NT2/D1 (cell line): ENCODE measurements around the gene PTGDS.

Experiments
- YY1 ChIP-seq: IDR thresholded peaks from 2 replicates; pipeline ENCODE4 v1.6.1; 2011; ENCODE audit not compliant: insufficient read length, insufficient read depth
- ZNF274 ChIP-seq: IDR thresholded peaks from 2 replicates; pipeline ENCODE4 v1.6.1; 2011; ENCODE audit warnings: mild to moderate bottlenecking, low read depth, low read length

DNA sequence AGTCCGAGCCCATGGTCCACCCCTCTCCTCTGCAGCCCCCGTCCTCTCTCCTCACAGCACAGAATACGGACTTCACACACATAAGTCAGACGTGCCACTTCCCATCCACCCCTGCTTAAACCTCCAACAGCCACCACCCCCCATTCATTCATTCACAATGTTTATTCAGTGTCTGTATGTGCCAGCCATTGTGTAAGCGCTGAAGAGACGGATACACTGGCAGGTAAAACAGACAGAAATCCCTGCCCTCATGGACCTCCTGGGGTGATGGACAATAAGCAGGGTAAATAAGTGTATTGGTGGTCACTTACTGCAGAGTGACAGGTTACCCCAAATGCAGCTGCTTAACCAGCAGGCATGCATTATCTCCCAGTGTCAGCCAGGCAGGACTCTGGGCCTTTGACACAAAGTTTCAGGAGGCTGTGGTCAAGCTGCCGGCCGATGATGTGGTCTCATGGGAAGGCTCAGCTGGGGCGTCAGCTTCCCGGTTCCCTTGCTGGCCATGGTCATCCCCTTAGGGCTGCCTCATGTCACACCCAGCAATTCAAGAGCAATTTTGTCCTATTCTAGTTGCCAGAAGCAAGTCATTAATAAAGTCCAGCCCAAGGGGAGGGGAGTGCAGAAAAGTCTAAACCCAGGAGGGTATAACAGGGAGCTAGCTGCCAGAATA is 13.1 kb downstream of the PTGDS start:
- no peak for TF ChIP-seq YY1
- TF ChIP-seq ZNF274 = no peak
